Fibroblast of villous mesenchyme (primary cell): Measurements from ENCODE around the gene PRKAG1. TPM values are rescaled to one million over a fixed set of nuclear protein-coding genes. Genes with fewer than 3 reads are reported as not detected.
A peak's percentile ranks its signal among the peaks of the same experiment; 100 is the strongest.

Source experiments
- DNase-seq: peaks from one replicate; pipeline ENCODE4 v3.0.0-alpha.2; 2010; ENCODE audit warnings: low read depth
- H3K4me3 ChIP-seq: 2 replicates; pipeline ENCODE4 v1.5.1; 2011; ENCODE audit warnings: low read depth, mild to moderate bottlenecking, low read length
- CTCF ChIP-seq: IDR thresholded peaks from 2 replicates; pipeline ENCODE4 v1.5.1; 2012; ENCODE audit warnings: low read depth, mild to moderate bottlenecking, low read length; ENCODE audit not compliant: insufficient read depth
- total RNA-seq: library from RNA; depleted of rRNA; stranded (reverse); fragments of >200 nt; gene quantifications from 2 replicates; pipeline ENCODE4 v1.2.3, GENCODE V29; 2012

The PRKAG1 gene
- total RNA-seq, 1 donor = 62.2 TPM

- peak overlapping the region; percentile 96 for H3K4me3 ChIP-seq
- no peak for TF ChIP-seq CTCF
- peak; percentile 36 for DNase-seq
Measured at GRCh38 chr12:49059299-49060171, 41.0 kb upstream of the PRKAG1 start.

DNA sequence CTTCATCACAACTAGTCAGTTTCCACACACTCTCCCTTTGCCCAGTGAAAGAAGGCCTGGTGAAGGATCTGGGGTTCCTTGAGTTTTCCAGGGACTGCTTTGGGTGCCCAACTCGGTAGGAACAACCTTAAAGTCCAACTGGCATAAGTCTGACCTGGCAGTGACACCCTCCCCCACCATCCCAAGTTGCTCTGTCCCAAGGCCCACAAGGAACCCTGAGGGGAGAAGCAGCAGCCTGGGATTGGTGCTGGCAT lies 40.4 kb upstream of the PRKAG1 start:
- no peak for TF ChIP-seq CTCF
- H3K4me3 ChIP-seq = peak overlapping the region; percentile 96
- DNase-seq = no peak

DNA sequence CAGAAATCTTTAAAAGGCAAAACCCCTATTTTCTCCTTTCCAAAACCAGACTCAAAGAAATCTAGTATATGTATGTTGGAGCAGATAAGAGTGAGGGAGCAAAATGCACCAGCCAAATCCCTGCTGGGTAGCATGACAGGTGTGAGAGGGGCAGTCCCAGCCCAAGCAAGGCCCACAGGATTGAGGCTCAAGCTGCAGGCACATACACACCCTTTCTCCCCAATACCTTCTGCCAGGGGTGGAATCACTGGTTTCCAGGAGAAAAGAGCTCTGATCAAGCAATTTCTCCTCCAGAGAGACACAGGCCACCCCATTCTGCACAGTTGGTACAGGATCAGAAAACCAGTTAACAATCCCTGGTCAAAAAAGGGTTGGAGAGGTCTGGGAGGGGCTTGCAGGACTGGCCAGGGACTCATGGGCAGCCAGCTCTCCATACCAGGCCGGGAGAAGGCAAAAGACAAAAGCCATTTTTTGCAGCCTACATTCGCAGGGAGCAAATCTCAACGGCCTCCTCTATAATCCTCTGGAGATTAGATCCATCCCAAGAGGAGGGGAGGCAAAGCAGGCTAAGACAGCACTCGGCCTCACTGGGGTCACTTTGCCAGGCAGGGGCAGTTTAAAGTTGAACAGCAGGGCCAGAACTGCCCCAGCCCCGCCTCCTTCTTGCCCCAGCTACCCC lies 39.9 kb upstream of the PRKAG1 start:
- TF ChIP-seq CTCF = no peak
- H3K4me3 ChIP-seq = peak overlapping the region; percentile 96
- no peak for DNase-seq

DNA sequence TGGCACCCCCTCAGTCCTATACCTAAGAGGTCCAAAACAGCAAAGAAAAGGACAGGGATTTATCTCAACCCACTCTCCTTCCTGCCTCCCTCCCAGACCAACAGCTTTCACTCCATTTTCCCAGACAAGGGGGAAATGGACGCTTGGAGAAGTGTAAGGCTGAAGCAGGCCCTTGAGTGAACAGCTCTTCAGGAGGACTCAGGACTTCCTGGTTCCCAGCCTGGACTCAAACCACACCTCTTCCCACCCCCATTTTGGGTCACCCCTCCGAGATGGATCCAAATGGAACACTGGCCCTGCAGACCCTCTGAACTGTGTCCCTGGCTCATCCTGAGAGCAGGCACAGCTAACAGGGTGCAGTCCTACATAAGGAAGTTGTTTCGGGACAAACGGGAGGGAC lies 39.3 kb upstream of the PRKAG1 start:
- TF ChIP-seq CTCF = no peak
- peak overlapping the region; percentile 96 for H3K4me3 ChIP-seq
- no peak for DNase-seq

DNA sequence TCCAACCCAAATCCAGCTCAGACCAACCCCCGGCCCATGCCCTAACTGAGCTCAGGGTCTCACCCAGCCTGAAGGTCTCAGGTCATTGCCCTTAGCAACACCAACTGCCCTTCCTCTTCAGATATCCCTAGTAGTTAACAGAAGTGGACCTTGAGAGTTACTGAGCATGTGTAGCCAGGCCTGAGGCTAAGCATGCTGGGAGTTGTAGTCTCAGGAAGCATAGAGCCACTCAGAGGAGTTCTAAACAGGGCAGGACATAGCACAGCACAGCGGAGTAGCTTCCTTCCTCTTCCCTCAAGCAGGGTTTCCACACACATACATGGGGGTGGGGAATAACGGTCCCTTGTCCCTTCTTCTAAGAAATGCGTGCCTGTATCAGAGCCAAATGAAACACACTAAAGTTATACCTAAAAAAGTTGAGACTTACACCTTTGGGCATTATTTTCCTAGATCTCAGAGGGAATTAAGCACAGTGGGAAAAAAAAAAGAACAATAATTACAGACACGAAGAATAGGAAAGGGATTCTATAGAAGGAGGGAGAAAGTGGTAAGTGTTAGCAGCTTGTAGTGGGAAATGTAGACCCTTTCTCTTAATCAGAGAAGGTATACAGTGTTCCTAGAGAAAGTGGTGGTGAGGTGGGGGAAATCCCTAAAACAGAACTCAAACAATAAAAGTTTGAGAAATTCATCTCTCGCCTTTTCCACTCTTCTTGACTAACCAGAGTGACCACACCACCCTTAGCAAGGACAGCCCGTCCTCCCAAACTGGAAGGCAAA lies 37.6 kb upstream of the PRKAG1 start:
- peak overlapping the region; percentile 96 for H3K4me3 ChIP-seq
- peak; percentile 86 for DNase-seq
- TF ChIP-seq CTCF = no peak

DNA sequence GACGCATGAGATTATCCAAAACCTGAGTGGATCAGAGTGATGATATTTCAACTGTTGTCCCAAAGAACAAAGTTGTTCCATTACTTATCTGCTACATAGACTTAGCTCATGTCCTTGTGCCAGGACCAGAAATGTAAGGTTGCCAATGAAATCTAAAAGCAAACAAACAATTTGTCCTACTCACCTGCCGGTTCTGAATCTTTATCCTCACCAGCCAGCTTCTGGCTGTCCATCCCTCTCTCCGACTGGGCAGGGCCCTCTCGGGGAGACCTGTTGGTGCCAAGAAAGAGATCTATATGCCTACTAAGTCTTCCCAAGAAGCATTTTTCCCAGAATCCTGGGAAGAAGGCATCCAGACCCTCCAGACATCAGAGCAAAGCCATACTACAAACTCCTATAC lies 36.5 kb upstream of the PRKAG1 start:
- no peak overlapping the region for H3K4me3 ChIP-seq
- no peak for TF ChIP-seq CTCF
- DNase-seq = no peak
